CD4-positive, alpha-beta T cell treated with Interleukin-1 beta for 1 hour (primary cell): Measurements from ENCODE around the gene IPCEF1.
"Not testable (repeated sequence)": the region's sequence is repeated elsewhere in the genome, so short reads cannot be mapped to it uniquely, and the experiment has no call there.

ENCODE experiments used
- DNase-seq, 2 donors: peaks; one replicate each; pipeline ENCODE4 v3.0.0-alpha.2; 2020 to 2022

Gene IPCEF1

DNA sequence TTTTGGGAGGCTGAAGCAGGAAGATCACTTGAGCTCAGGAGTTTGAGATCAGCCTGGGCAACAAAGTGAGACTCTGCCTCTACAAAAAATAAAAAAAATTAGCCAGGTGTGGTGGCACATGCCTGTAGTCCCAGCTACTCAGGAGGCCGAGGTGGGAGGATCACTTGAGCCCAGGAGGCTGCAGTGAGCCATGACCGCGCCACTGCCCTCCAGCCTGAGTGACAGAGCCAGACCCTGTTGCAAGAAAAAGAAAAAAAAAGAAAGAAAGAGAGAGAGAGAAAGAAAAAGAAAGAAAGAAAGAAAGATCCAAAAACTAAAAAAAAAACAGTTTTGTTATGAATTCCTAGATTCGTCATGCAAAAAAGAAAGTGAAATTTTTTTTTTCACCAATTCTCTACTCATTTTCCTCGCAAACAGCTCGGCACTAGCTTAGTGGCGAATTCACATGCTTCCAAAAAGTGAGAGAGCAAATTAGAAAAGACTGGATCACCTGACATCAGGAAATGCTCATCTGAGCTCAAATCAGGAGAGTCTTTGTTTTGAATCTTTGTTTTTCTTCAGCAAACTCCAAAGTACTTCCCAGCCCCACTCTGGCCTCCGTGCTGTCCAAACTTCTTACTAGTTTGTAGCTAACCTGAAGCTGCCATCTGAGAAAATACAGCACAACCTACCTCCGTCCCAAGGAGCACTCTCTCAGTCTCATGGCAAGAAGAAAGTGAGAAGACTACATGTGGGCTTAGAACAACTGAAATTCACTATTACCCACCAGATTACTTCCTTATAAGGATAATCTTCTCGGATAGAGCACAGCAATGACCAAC is 27.0 kb downstream of the IPCEF1 start:
- no peak for DNase-seq

DNA sequence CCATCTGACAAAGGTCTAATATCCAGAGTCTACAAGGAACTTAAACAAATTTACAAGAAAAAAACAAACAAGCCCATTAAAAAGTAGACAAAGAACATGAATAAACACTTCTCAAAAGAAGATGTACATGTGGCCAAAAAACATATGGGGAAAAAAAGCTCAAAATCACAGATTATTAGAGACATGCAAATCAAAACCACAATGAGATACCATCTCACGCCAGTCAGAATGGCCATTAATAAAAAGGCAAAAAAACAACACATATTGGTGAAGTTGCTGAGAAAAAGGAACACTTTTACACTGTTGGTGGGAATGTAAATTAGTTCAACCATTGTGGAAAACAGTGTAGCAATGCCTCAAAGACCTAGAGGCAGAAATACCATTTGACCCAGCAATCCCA is 29.3 kb downstream of the IPCEF1 start:
- not testable (repeated sequence) for DNase-seq

DNA sequence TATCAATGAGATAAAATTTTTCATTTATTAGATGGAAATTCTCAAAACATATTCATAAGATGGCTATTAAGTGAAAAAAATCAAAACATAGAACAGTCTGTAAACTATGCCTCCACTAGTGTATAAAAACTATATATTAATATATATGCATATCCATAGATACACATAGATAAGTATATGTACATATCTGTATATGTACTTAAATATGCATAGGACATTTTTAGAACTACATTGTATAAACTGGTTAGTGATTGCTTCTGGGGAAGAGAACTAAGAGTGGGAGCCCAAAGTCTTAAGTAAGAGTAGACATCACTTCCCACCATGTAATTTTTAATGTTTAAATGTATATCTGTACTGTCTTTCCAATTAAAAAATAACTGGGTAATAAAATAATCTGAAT is 31.5 kb downstream of the IPCEF1 start:
- DNase-seq = no peak

DNA sequence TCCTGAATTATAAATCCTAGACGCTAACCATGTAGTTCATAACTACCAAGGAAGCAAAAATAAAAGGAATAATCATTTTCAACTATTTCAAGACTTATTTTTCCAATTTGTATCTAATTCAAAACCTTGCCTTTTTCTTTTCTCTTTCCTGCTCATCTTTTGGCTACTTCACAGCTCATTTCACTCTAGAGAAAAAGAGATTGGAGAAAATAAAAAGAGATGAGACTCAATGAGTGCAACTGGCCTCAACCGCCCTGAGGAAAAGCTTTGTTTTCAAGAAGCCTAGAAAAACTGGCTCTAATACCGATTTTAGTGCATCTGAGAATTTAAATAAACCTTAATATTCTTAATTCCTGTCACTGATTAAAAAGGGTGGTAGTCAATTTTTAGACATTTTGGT is 36.4 kb downstream of the IPCEF1 start:
- DNase-seq = no peak

DNA sequence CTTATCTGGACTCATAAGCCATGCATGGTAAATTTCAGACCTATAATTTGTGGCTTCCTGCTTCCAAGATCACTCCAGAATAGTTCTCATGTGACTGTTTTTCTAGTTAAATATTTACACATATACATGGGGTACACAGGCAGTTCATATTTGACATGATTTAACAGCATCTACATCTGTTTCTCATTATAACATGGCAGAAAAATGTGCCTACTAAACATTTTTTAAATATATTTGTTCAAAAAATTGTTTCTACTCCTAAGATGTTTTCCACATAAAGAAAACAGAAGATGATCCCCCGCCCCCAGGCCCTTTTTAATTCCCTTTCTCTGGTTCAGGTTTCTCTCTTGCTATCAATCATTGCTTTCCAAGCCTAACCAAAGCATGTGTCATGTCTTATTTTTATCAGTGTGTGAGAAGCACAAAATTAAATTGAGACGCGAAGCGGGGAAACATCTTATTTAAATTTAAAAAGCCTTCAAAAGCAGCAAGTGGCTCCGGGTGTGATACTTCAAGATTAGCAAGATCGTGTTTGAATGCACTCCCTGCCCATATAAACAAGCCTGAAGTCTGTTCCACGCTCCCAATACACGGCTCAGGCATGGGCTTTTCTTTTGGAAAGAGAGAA is 37.3 kb downstream of the IPCEF1 start:
- DNase-seq = no peak

DNA sequence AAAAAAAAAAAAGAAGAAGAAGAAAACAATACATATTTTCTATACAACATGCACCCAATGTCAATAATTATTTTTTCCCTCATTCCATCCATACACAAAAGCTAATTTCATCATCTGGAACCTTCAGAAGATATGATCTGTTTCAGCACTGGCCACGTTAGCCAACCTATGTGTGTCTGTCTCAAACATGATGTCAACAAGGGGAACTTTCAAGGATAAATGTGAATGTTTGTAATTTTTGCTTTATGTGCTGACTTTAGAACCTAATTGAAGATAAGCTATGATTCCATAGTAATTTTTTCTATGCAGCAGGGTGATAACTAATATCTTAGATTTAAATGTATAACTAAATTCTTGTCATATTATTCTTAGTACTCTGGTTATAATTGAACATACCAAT is 37.9 kb downstream of the IPCEF1 start:
- no peak for DNase-seq

DNA sequence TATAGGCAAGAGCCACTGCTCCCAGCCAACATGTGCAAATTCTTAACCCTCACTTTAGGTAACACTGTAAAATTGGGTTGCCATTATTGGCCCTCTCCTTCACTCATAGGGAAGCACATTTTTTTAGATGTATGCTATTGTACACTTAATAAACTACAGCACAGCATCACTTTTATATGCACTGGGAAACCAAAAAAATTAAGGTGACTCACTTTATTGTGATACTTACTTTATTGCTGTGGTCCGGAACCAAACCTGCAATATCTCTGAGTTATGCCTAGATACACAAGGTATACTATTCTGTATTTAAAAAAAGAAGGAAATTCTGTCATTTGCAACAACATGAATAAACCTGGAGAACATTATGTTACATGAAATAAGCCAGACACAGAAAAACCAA is 40.5 kb downstream of the IPCEF1 start:
- no peak for DNase-seq

DNA sequence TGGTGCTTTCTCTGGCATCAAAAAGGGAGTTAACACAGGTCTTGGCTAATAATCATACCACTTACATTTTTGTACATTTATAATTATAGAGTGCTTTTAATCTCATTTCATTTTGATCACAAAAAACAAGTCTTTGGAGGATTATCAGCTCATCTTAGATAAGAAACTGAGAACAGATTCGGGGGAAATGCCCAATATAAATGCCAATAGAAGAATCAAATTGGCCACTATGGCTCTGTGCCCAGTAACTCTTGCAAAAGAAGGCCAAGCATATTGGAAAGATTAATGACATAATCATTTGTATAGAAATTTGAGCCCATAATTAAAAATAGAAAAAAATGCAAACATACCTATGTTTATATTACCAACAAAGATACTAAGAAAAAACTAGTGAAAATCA is 42.5 kb downstream of the IPCEF1 start:
- DNase-seq = no peak

DNA sequence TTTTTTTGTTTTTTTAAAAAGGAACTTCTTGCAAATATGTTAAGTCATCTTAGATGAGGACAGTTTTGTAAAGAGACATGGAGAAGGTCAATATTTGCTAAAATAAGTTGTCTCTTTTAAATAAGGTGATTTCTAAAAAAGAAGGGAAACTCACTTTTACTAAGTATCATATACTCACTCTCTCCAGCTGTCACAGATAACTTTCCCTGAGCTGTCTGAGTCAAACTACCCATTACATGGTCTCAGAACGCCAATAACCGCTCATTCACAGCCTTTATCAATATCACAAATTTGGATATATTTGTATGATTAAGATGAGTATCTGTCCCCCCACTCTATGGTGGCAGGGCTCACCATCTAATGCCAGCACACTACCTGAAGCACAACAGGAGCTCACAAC is 47.6 kb downstream of the IPCEF1 start:
- no peak for DNase-seq

DNA sequence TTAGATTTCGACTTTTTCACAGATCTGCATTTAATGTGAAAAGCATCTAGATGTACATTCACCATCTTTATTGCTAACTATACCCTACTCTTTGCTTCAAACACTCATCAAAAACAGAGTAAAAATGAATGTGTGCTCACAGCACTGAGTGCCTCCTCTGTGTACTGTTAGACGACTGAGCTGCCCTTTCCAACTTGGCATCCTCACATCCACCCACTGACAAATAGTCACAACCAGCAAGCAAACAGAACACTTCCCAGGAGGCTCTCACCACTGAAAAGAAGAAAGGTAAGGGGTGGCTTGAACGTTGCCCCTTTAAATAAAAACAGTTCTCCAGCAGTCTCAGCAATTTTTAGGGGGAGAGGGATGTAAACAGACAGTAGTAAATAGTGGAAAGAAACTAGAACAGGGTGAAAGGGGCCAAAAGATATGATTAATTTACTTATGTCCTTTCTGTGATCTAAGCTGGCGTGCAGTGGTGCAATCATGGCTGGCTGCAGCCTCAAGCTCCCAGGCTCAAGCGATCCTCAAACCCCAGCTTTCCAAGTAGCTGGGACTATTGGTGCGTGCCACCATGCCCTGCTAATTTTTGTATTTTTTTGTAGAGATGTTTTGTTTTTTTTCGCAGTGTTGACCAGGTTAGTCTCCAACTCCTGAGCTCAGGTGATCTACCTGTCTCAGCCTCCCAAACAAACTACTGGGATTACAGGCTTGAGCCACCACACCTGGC is 48.7 kb downstream of the IPCEF1 start:
- DNase-seq = no peak

DNA sequence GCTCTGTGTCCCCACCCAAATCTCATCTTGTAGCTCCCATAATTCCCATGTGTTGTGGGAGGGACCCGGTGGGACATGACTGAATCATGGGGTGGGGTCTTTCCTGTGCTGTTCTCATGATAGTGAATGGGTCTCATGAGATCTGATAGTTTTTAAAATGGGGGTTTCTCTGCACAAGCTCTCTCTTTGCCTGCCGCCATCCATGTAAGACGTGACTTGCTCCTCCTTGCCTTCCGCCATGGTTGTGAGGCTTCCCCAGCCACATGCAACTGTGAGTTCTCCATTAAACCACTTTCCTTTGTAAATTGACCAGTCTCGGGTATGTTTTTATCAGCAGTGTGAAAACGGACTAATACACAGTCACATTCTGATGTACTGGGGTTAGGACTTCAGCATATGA is 49.5 kb downstream of the IPCEF1 start:
- not testable (repeated sequence) for DNase-seq

DNA sequence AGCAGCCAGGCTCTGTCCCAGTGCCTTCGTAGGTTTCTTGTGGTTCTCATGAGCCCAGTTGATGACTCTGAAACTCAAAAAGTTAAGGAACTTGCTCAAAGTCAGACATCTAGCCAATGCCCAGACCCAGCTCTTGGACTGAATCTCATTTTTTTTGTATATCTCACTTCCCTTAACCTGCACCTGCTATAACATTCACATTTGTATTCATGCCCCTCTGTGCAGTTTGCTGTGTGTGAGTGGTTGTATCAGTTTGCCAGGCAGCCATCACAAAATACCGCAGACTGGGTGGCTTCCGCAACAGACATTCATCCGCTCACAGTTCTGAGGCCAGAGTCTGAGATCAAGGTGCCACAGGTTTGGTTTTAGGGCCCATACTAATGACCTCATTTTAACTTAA is 49.9 kb downstream of the IPCEF1 start:
- DNase-seq = peak in 1 of 2 donors; percentile 13

DNA sequence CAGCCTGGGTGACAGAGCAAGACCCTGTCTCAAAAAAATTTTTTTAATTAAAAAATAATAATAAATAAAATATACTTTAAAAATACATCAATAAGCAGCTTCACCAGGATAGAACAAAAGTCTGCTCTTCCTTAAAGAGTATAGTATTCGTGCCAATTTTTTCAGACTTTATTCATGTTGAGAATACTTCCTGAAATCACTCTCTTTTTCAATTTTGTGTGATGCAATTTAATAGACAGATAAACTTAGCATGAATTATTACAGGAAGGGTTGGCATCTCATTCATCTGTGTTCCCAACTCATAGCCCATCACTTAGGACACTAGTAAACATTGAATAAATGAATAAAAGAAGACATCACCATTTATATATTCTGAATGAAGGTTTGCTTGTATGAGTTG is 52.4 kb downstream of the IPCEF1 start:
- no peak for DNase-seq

DNA sequence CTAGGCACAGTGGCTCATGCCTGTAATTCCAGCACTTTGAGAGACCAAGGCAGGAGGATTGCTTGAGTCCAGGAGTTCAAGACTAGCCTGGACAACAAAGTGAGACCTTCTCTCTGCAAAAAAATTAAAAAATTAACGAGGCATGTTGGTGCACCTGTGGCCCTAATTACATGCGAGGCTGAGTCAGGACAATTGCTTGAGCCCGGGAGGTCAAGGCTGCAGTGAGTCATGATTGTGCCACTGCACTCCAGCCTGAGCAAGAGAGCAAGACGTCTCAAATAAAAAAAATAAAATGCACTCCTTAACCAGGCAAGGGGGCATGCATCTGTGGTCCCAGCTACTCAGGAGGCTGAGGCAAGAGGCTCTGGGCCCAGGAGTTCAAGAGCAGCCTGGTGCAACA is 53.0 kb downstream of the IPCEF1 start:
- peak in 1 of 2 donors; percentile 11 for DNase-seq

DNA sequence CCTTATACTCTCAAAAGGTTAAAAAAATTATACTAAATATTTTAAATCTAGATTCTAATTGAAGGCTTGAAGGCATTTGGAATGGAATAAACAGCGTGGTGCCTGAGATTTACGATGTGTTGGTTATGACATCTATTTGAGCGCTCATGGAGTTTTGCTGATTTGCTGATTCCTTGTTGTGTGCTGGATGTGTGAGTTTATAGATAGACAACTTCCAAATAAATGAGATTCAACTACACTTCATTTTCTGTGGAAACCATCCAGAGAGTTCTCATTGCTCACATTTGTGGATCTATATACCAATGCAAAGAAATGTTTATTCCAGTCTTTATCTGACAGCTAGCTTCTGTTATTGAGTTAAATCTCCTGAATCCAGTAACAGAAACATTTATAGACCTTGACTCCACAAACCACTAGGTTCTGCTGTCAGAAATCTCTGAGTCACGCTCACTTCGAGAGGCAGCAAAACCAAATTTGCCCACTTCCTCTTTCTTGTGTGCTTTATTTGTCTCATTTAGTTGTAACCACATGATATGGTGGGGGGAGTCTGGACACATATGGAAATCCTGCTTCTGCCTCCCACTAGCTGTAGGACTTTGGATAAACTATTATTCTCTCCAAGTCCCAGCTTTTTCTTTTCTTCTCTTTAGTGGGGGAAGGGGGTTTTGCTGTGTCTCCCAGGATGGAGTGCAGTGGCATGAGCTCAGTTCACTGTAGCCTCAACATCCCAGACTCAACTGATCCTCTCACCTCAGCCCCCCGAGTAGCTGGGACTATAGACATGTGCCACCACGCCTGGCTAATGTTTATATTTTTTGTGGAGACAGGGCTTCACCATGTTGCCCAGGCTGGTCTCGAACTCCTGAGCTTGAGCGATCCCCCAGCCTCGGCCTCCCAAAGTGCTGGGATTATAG is 54.5 kb downstream of the IPCEF1 start:
- DNase-seq = peak; percentile 25 to 50

DNA sequence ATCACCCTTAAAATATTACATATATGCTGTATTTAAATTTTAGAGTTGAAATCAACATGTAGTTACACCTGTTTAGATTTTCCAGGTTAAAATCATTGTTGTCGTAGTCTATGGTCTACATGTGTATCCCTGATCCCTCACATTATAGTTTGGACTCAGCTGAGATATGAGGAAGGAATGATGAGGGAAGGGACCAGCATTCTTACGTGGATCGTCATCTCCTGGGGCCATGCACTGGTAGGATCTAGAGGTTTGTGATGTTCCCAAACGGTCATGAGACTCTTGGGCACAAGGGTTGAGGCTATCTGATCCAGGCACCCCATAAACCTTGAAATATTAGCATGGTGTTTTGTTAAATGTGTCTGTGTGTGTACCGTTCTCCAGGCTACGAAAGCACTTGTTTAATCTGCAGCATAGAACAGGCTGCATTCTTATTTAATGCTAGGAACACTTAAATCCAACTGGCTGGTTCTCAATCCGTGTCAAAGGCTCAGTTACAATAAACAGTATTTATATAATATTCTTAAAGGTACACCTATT is 55.4 kb downstream of the IPCEF1 start:
- DNase-seq = no peak

DNA sequence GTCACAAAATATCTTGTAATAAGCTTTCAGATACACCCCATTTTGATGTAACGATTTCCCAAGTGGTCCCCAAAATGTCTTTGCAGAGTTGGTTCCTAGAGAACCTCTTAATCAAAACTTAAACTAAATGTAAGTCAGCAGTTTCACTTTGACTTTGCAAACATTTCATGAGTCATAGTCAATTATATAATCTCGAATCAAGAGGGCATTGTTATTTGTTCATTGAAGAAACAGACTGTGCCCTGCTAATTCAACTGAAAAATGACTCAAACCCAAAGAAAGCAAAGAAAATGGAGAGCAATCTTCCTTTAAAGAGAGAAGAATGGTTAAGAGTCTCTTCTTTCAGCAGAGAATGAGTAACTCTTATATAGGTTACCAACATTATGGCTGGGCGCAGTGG is 58.3 kb downstream of the IPCEF1 start:
- no peak for DNase-seq

DNA sequence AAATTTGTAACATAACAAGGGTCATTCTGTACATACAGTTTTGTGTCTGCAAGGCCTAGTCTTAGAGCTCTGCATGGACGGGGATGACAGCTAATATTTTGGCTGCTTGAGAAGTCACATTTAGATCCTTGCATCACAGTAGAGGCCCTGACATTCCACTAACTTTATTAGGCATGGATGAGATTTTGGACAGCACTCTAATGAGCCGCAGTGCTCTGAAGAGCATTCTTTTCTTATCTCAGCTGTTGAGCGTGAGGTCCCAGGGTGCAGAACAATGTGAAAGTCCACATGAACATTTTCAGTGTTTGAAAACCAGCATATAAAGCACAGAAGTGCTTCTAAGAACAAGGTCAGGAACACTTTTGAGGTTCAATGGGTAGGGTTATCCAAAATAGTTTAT is 58.9 kb downstream of the IPCEF1 start:
- no peak for DNase-seq

DNA sequence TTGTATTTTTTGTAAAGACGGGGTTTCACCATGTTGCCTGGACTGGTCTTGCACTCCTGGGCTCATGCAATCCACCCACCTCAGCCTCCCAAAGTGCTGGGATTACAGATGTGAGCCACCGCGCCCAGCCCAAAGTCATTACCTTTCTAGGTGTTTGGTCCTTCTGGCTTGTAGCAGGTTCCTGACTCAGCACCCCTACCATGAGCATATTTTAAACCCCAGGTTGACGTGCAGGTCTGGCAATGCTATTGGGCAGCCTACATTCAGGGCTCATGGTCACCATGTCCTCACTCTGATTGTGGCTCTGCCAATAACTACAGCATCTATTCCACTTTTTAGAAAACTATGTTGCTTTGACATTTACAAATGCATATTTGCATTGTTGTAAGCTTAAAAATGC is 59.4 kb downstream of the IPCEF1 start:
- no peak for DNase-seq

DNA sequence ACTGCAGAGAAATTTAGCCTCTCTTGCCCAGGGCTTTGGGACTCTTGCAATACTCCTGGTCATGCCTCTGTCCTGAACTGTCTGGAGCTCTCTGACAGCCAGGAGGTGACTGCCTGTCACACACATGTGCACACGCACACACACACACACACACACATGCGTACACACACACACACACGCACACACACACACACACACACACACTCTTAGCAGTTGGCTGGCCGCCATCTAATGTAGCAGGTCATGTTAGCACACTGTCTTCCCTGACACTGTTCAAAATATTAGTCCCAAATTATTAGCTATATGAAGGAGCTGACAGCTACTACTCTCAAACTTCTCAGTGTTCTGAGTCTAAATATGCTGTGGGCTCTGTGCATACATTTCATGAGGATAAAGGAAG is 60.9 kb downstream of the IPCEF1 start:
- DNase-seq = no peak

DNA sequence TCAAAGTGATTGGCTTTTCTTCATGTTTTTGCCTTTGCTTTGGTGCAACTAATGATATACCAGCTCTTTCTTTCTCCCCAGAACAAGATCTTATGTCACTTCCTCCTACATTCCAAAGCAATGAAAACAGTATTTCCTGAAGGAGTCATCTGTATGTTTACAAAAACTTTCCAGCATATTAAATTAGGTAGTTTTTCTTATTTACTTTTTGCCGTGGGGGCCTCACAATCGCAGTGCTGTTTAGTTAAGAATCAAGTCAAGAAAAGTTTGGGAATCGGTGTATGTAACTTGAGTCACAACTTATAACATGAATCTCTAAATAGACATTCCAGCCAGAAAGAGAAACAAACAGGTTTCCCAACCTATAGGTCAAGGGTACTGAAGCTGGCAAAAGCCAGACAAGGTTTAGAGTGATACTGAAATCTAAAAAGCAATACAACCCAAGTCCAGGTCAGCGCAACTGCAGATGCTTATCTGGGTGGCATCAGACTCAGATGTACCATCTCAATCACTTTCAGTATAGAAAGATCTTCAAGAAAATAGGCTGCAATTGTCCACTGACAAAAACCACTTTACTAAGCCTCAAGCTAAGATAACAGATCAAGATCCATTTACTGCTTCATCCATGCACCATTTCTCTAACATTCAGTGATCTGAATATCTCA is 63.6 kb downstream of the IPCEF1 start:
- DNase-seq = no peak

DNA sequence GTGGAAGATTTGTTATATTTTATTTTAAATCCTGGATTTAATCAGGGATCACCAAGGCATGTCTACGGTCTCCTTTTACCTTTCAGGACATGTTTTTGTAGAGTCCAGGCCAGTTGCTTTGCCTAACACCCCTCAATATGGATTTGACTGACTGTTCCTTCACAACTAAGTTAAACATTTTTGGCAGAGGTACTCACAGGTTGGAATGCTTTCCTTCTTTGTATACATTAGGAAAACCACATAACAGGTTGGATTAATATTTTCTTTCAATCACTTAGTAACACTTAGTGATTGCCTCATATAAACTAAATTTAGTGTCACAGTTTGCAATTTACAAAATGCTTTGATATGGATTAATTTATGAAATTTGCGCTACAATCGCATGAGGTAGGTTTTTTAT is 64.5 kb downstream of the IPCEF1 start:
- no peak for DNase-seq
